ENCODE measurements around the gene HYOU1.
A peak's percentile ranks its signal among the peaks of the same experiment; 100 is the strongest.
"Not testable (repeated sequence)": the region's sequence is repeated elsewhere in the genome, so short reads cannot be mapped to it uniquely, and the experiment has no call there.

HYOU1 gene

DNA sequence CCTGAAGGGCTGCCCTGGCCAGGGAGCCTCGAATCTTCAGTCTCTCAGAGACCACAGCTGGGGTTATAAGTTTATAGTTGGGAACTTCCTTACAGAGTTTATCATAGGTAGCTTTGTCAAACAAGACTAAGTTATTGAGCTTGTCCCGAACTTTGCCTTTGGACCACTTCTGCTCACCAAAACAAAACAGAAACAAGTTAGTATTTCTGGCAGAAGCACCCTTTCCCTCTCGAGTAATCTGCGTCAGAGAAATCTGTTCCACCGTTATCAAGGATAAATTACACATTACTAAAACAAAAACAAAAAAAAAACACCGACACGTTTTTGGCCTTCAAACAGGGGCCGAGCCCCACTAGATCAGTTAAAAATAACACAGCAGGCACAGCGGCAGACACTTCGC is 39.6 kb downstream of the HYOU1 start:
- not testable (repeated sequence) for DNase-seq

DNA sequence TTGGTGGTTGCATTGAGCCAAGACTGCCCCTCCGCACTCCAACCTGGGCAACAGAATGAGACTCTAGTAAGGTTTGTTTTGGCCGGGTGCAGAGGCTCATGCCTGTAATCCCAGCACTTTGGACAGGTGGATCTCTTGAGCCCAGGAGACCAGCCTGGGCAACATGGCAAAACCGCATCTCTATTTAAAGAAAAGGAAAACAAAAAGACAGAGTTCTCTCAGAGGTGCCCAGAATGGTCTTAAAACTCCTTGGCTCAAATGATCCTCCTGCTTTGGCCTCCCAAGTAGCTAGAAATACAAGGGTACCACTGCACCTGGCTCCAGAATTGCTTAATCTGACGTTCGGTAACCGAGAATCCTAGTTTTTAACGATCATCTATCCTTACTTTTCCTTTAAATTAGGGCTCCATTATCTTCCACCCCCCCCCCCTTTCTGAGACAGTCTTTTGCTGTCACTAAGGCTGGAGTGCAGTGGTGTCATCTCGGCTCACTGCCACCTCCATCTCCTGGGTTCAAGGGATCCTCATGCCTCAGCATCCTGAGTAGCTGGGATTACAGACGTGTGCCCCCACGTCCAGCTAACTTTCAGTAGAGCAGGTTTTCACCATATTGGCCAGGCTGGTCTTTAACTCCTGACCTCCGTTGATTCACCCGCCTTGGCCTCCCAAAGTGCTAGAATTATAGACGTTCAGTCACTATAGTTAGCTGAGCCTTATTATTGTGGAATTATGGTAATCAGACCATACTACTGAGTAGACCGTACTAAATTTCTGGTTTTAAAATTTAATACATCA is 40.6 kb downstream of the HYOU1 start:
- no peak for DNase-seq

DNA sequence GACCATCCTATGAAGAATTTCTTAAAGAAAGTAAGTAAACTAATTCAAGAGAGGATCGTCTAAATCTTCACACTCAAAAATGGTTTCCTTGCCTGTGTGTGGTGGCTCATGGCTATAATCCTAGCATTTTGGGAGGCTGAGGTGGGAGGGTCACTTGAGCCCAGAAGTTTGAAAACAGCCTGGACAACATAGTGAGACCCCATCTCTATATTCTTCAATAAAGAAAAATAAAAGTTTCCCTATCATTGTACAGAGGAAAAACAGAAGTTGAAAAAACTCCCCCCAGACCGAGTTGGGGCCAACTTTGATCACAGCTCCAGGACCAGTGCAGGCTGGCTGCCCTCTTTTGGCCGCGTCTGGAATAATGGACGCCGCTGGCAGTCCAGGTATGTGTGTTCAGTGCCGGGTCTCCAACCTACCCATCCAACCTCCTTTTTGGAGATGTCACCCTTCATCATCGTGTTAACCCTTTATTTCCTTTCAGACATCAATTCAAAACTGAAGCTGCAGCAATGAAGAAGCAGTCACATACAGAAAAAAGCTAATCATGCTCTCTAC is 41.9 kb downstream of the HYOU1 start:
- DNase-seq: peak; percentile 23

DNA sequence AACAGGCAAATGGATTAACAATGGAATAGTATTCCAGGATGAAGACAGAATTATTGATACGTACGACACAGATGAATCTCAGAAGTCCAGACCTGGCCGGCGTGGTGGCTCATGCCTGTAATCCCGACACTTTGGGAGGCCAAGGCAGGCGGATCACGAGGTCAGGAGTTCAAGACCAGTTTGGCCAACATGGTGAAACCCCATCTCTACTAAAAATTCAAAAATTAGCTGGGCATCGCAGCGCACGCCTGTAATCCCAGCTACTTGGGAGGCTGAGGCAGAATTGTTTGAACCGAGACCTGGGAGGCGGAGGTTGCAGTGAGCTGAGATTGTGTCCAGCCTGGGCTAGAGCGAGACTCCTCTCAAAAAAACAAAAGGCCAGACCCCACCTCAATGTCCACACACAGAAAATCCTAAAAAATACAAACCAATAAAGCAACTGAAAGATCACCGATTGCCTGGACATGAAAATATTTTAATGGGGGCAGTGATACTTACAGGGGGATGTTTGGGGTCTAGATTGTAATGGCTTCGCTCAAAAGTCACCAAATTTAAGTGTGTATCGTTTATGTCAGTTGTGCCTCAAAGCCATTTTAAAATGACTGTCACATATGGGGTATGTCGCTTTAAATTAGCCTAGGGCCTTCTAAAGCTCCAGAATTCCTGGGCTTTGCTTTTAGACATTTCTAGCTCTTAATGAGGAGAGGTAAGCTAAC is 42.6 kb downstream of the HYOU1 start:
- DNase-seq: no peak

DNA sequence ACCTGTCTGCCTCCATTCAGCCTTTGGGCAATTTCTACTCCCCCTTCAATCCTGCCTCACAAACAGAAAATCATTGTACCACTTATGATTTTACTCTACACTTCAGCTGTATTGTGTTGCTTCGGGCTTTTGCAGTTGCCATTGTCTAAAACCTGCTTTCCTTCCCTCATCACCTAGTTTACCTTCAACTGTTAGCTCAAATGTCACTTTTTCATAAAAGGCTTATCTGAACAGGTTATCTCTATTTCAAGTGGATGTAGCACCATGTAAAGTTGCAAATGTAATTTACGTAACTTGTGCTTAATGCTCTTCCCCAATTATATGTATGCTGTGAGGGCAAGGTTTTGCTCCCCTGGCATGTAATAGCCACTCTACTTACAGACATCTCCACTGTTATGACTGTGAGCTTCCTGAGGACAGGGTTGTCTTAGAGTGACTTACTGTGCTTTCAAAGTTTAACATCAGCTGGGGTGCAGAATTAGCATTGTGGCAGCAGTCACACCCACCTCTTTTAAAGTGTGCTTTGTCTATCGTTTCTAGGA is 44.3 kb downstream of the HYOU1 start:
- DNase-seq: no peak

DNA sequence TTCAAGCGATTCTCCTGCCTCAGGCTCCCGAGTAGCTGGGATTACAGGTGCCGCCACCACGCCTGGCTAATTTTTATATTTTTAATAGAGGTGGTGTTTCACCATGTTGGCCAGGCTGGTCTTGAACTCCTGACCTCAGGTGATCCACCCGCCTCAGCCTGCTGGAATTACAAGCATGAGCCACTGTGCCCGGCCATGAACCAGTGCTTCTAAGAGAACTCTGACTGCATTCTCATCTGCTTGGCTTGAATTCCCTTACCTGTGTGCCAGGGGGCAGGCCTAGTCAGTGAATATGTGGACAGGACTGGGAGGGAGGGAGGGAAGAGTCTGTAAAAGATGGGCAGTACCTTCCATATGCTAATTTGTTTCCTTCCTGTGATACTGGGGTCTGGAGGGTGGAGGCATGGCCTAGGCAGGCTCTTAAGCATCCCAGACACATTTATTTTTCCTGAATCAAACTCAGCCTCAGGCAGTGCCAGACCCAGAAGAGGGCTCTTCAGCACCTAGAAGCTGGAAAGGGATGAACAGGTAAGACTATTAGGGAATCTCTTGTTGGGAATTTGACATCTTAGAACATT is 45.4 kb downstream of the HYOU1 start:
- no peak for DNase-seq

DNA sequence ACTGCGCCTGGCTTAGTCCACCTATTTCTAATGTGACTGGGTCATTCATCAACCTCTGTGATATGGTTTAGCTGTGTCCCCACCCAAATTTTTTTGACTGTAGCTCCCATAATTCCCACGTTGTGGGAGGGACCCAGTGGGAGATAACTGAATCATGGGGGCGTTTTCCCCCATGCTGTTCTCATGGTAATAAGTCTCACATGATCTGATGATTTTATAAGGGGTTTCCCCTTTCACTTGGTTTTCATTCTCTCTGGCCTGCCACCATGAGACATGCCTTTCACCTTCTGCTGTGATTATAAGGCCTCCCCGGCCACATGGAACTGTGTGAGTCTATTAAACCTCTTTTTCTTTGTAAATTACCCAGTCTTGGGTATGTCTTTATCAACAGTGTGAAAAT is 50.3 kb downstream of the HYOU1 start:
- DNase-seq: no peak

DNA sequence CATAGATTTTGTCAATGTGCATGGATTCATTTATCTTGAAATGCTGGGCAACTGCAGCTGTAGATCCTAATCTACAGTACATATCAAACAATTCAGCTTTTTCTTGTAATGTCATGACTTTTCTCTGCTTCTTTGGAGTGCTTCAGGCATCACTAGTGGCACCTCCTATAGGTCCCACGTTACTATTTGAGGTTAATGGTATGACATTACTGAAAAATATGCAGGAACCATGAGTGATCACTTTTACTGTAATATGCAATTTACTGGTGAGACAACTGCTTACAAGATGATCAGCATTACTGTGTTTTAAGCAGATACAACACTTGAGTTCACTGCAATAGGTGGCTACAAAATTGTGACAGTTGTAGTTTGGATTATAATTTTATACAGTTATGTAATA is 56.1 kb downstream of the HYOU1 start:
- DNase-seq: no peak

DNA sequence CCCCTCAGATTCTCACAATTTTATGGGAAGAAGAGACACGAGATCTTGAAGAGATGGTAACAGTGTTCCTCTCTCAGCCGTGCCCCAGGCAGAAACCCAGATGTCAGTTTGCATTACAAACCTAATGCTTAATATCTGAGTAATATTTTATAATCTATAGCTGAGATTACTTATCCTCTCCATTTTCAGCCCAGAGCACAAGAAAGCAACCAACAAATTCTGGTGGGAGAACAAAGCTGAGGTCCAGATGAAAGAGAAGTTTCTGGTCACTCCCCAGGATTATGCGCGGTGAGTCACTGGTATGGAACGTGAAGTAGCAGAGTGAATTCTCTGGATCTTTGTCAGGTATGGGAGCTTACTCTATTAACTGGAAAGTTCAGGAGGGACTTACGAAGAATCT is 58.2 kb downstream of the HYOU1 start:
- DNase-seq: no peak

DNA sequence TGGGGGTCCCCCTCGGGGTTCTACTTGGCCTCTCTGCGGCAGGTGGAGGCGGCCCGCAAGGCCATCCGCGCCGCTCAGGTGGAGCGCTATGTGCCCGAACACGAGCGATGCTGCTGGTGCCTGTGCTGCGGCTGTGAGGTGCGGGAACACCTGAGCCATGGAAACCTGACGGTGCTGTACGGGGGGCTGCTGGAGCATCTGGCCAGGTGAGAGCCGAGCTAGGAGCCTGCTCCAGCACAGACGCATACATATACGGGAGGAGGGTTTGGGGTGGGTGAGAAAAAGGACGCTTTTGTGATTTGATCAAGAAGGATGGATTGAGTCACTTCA is 58.7 kb downstream of the HYOU1 start:
- no peak for DNase-seq

DNA sequence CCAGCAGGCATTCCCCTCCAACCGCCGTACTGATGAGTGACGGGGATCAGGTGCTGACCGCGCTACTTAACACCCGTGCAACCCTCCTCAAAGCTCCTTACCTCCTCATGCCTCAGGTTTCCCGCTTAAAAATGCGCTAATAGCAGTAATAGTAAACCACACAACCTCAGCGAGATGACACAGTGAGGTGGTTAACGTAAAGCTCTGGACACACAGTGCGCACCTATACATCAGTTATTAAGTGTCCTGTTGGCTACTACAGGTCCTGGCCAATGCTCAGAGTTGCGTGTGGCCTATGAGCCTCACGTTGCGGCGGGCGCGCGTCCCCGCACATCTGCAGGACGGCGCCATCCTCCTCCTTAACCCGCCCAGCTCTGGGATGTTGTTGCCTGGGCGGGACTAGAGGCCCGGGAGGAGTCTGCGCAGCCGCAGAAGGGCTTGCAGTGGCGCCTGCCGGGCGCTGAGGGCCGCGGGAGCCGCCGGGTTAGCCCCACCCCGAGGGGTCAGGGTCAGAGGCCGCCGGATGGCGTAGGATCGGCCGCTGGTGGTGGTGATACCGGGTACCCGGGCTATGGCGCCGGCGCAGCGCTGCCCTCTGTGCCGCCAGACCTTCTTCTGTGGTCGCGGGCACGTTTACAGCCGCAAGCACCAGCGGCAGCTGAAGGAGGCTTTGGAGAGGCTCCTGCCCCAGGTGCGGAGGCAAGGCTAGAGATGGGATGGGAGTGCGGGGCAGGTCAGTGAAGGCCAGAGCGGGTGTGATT is 59.2 kb downstream of the HYOU1 start, which contains the start of gene CENATAC:
CENATAC (plus strand) TSS at position 512 of the 761 bp plus-strand sequence; CDS start at position 572, 60 bp downstream.
- peak; percentile 94 for DNase-seq

DNA sequence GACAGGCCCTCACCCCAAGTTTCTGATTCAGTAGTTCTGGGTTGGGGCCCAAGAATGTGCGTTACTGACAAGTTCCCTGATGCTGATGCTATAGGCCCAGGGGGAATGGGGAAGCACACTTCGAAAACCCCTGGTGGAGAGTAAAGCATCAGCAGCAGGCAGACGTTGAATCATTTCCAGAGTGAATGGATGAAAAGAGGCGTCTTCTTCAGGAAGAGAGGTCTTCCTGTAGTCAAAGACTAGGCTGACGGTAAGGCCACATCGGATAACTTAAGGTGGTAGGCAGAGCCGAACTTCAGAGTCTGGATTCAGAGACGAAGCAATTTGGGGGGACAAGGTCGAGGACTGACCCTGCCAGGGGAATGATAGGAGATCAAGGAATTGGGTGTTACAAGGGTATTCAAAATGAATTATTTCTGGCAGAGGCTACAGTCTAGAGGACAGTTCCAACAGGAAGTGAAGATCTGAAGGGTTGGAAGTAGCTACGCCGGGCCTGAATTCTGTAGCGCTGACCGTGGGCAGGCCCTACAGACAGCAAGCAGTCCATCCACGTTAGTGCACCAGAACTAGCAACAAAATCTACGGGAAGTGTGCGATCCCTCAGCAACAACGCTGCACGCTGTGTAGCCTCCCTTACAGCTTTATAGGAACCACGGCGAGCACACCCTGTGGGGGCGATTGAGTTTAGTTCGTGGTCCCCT is 59.9 kb downstream of the HYOU1 start:
- peak; percentile 38 for DNase-seq

Data from NCI-H82 (cell line).